Measurements from ENCODE around the gene MTPN.

- TF ChIP-seq, protein P1, sequence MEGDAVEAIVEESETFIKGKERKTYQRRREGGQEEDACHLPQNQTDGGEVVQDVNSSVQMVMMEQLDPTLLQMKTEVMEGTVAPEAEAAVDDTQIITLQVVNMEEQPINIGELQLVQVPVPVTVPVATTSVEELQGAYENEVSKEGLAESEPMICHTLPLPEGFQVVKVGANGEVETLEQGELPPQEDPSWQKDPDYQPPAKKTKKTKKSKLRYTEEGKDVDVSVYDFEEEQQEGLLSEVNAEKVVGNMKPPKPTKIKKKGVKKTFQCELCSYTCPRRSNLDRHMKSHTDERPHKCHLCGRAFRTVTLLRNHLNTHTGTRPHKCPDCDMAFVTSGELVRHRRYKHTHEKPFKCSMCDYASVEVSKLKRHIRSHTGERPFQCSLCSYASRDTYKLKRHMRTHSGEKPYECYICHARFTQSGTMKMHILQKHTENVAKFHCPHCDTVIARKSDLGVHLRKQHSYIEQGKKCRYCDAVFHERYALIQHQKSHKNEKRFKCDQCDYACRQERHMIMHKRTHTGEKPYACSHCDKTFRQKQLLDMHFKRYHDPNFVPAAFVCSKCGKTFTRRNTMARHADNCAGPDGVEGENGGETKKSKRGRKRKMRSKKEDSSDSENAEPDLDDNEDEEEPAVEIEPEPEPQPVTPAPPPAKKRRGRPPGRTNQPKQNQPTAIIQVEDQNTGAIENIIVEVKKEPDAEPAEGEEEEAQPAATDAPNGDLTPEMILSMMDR (IDR thresholded peaks at IDR 0.05) = no peak
- no peak for TF ChIP-seq POLR2A (IDR thresholded peaks at IDR 0.05)
Measured at GRCh38 chr7:135898226-135898625, 78.9 kb downstream of the MTPN start.

Data from esophagus squamous epithelium (tissue), 4 donors.